ENCODE data around the gene ADAMTS8. TPM values are rescaled to one million over a fixed set of nuclear protein-coding genes. Genes with fewer than 3 reads are reported as not detected.

Gene ADAMTS8
- polyA plus RNA-seq, 2 of the 4 experiments (the other 2 are of a cell fraction): 0.17 to 0.26 TPM

GRCh38 chr11:130452940-130453339 is 24.5 kb upstream of the ADAMTS8 start:
- 93% methylated on average over 6 of the region's 6 CpGs for WGBS (ENCODE audit: missing lambda C conversion rate)
- ChIA-PET POLR2A (interaction anchor here (0.6 kb wide), 1 partner anchor 705 kb away, joined by 3 read pairs; no protein-coding TSS in a partner anchor), CTCF (interaction anchor here (0.7 to 1.5 kb wide), 6 partner anchors 9 to 409 kb away, joined by 3 to 4 read pairs (median 3); no protein-coding TSS in a partner anchor)
- no peak overlapping the region for H3K4me2 ChIP-seq
- peaks cover 16% of the 10 kb centered on the region; the same call in 1 of the 3 replicates for H3K4me1 ChIP-seq
- DNase-seq (ENCODE audit: low read depth in 1 of 2, low spot score in 1 of 2) (no peak), FAIRE-seq (no peak), ATAC-seq (no peak)
- no peaks in the 10 kb centered on the region for H3K9me3 ChIP-seq
- H3K27ac ChIP-seq: no peak overlapping the region
- no peak for TF ChIP-seq CBX2 (IDR thresholded peaks at IDR 0.05; ENCODE audit: borderline replicate concordance, low read depth)
- no peak for TF ChIP-seq HOXB5 (CRISPR knock-in tag; IDR thresholded peaks at IDR 0.05)
- TF ChIP-seq HMGXB4 (CRISPR knock-in tag; IDR thresholded peaks at IDR 0.05; ENCODE audit: borderline replicate concordance): no peak
- TF ChIP-seq MAZ (IDR thresholded peaks at IDR 0.05; ENCODE audit: borderline replicate concordance, low read depth, low read length): no peak
- no peak for TF ChIP-seq MAFK (IDR thresholded peaks at IDR 0.05; ENCODE audit: partially characterized antibody)
- TF ChIP-seq EHMT2 (IDR thresholded peaks at IDR 0.05; ENCODE audit: low read depth): no peak
- no peak for TF ChIP-seq FOSL2 (IDR thresholded peaks at IDR 0.05)
- TF ChIP-seq FOSL2 (CRISPR knock-in tag; IDR thresholded peaks at IDR 0.05): no peak
- no peak for TF ChIP-seq RAD21 (conservative IDR thresholded peaks at IDR 0.05 in 1 of 2, IDR thresholded peaks at IDR 0.05 in 1 of 2)
- no peak for TF ChIP-seq POLR2A (IDR thresholded peaks at IDR 0.05; ENCODE audit: low read length)
- TF ChIP-seq HOXB13 (CRISPR knock-in tag; IDR thresholded peaks at IDR 0.05; ENCODE audit: low read depth): no peak
- TF ChIP-seq RFX5 (IDR thresholded peaks at IDR 0.05): no peak
- TF ChIP-seq SMC3 (IDR thresholded peaks at IDR 0.05): no peak
- TF ChIP-seq ESRRA (IDR thresholded peaks at IDR 0.05; ENCODE audit: borderline replicate concordance, low read length): no peak
- no peak overlapping the region for H3K4me3 ChIP-seq

GRCh38 chr11:130452176-130452575 is 23.8 kb upstream of the ADAMTS8 start:
- Histone ChIP-seq H3K4me3 (no peak overlapping the region), H3K9me3 (no peaks in the 10 kb centered on the region), H3K27ac (no peak overlapping the region), H3K4me1 (peaks cover 16% of the 10 kb centered on the region; the same call in 1 of the 3 replicates), H3K4me2 (no peak overlapping the region)
- 98% methylated on average over 9 of the region's 9 CpGs for WGBS (ENCODE audit: missing lambda C conversion rate)
- ChIA-PET CTCF (interaction anchor here (0.8 to 1.5 kb wide), 3 partner anchors 8 to 409 kb away, joined by 3 to 4 read pairs (median 3); no protein-coding TSS in a partner anchor), POLR2A (interaction anchor here (0.5 kb wide), 1 partner anchor 450 kb away, joined by 3 read pairs; the partner anchor contains the start of gene PRDM10)
- no peak for FAIRE-seq
- TF ChIP-seq GATA3 (IDR thresholded peaks at IDR 0.05; ENCODE audit: borderline replicate concordance) (no peak), HDAC2 (IDR thresholded peaks at IDR 0.05) (no peak), BCL3 (IDR thresholded peaks at IDR 0.05) (no peak)
- no peak for DNase-seq (ENCODE audit: low read depth in 1 of 2, low spot score in 1 of 2)
- ATAC-seq: no peak

GRCh38 chr11:130451231-130452019 is 23.0 kb upstream of the ADAMTS8 start:
- ChIA-PET POLR2A (no interaction called here), CTCF (interaction anchor here (0.8 to 1.5 kb wide), 3 partner anchors 376 to 412 kb away, joined by 3 to 4 read pairs (median 3); no protein-coding TSS in a partner anchor)
- no peak for TF ChIP-seq ATOH8 (CRISPR knock-in tag; IDR thresholded peaks at IDR 0.05; ENCODE audit: low read depth)
- no peak for TF ChIP-seq HOXA7 (CRISPR knock-in tag; IDR thresholded peaks at IDR 0.05)
- no peak for TF ChIP-seq KDM1A (IDR thresholded peaks at IDR 0.05; ENCODE audit: low read depth)
- no peak for TF ChIP-seq ESRRA (IDR thresholded peaks at IDR 0.05; ENCODE audit: borderline replicate concordance, low read length)
- no peak for TF ChIP-seq BCL3 (IDR thresholded peaks at IDR 0.05)
- no peak for TF ChIP-seq EP300 (IDR thresholded peaks at IDR 0.05)
- no peak for DNase-seq (ENCODE audit: low read depth in 1 of 2, low spot score in 1 of 2)
- Histone ChIP-seq H3K27ac (no peak overlapping the region), H3K4me1 (peaks cover 16% of the 10 kb centered on the region; the same call in 1 of the 3 replicates), H3K4me2 (peak overlapping the region; percentile 99), H3K4me3 (no peak overlapping the region), H3K9me3 (no peaks in the 10 kb centered on the region)
- ATAC-seq: no peak
- FAIRE-seq: no peak
- 81% methylated on average over 6 of the region's 6 CpGs for WGBS (ENCODE audit: missing lambda C conversion rate)

Data from A549 (cell line).